HG02840 (cell line): ENCODE results near the gene INHA.

Experiments used
- ATAC-seq: cut with Tn5 transposase; IDR thresholded peaks from one replicate; pipeline ENCODE4 v1.9.1; 2021; ENCODE audit warnings: mild to moderate bottlenecking, moderate library complexity, moderate number of reproducible peaks; ENCODE audit not compliant: unreplicated experiment, low FRiP score

The INHA gene

DNA sequence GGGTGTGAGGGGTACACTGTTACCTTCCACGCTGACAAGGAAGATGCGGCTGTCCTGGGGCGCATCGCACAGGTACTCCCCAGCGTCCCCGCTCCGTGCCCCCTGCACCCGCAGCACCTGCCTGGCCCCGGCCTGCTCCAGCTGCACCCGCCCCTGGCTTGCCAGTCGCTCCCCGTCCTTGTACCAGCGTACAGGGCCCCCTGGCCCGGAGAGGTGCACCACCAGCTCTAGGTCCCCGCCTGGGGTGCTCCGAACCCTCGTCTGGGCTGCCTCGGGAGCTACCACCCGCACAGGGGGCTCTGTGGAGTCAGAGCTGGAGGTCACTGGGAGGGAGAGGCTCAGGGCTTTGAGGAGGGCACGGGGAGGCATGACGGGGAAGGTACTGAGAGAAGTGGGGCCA lies 14.8 kb upstream of the INHA start:
- no peak for ATAC-seq

- no peak for ATAC-seq
Measured at GRCh38 chr2:219557791-219558785, 14.0 kb upstream of the INHA start.

GRCh38 chr2:219559156-219559915 lies 12.8 kb upstream of the INHA start:
- ATAC-seq: no peak

DNA sequence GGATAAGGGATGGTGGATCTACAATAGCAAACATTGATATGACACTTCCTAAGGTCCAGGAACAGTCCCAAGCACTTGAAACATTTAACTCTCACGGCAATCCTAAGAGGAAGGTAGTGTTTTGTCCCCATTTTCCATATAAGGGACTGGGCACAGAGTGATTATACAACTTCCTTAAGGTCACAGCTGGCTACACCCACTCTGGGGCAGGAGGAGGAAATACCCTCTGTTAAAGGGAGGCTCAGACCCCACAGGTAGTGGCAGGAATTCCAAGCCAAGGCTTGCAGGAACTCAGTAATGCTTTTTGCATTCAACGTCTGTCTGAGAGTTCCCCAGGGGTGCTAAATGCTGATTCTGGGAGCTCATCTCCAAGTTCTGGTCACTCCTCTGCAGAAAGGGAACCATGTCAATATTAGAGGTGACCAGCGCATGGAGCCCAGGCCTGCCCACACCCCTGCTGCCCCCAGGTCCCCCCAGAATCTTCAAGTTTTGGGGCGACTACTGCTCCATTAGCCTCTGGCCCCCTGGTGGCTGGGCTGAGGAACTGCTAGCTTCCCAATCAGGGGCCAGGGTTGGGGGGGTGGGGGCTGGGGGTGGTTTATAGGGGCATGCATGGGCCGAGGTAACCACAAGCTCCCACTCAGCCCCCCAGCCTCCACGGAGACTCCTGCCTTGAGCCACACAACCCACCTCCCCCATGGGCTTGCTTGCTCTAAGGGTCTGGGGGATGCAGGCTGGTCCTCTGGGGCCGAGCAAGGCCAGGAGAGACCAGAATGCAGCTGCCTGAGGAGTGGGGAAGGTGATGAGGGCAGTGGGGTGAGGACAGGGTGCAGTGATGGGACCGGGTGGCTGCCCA lies 11.8 kb upstream of the INHA start:
- ATAC-seq: no peak

- ATAC-seq: no peak
Measured at GRCh38 chr2:219560893-219561178, 11.3 kb upstream of the INHA start.

DNA sequence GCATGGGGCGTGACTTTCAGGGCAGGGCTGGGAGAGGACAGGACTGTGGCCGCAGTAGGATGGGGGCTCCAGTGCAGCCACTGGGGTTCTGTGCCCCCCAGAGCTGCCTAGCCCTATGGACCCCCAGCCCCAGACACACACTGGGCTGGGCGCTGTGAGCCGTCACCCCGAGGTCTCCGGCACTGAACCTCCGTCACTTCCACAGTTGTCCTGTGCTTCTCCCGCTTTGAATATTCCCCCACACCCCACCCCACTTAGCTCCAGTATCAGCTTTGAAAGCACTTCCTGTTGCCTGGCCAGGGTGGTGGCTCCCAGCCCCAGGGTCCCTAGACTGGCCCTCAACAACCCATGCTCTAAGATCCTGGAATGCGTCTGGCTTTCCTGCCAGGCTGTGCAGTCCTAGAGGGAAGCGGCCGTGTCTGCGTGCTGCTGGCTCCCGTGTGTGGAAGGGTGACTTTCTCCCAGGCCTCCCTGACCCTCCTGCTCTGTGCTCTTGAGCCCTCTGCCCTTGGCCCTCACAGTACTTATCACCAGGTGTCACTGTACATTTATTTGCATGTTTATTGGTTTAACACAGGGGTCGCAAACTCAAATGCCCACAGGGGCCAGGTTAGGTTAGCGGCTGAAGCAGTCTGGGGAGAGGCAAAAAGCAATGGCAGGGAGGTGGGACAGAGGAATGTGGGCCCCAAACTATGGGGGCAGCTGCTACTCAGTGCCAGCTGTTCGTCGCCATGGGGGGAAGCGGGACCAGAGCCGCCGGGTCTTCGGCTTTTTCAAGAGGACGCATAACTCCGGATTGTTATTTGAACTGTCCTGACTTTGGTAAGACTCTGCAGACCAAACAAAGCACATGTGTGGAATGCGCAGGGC lies 10.7 kb upstream of the INHA start:
- no peak for ATAC-seq

DNA sequence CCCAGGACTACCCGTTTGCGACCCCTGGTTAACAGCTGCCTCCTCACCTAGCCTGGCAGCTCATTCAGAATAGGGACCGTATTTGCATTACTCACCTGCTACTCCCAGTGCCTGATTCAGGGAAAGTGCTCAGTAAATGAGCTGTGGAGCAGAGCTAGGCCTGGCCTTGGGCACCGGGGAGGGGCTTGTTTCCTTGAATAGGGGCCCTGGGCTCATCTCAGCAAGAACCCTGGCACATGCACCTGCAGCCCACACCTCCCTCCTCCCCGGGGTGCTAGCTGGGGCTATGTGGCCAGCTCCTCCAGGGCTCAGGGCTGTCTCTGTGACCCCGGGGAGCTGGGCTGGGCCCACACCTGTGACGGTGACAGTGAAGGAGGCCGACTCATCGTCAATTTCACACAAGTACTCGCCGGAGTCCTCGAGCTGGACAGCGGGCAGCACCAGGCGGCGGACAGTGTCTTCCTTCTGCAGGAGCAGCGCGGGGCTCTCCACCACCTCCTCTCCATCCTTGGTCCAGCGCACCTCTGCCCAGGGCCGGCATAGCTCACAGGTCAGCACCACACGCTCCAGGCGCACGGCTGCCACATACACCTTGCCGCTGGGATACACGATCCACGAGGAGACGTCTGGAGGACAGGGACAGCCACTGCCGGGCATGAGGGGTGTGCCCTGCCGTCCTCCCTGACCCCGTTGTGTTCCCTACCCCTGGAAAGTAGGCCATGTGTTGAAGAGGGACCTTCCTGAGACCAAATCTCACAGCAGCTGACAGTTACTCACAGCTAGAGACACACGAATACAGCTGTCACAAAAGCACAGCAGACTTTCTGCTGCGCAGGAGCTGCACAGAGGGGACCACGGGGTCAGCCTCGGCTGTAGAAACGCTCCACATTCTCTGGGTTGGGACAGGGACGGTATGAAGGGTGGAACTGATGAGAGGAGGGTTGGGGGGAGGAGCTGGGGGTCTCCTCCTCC lies 9.8 kb upstream of the INHA start:
- no peak for ATAC-seq

DNA sequence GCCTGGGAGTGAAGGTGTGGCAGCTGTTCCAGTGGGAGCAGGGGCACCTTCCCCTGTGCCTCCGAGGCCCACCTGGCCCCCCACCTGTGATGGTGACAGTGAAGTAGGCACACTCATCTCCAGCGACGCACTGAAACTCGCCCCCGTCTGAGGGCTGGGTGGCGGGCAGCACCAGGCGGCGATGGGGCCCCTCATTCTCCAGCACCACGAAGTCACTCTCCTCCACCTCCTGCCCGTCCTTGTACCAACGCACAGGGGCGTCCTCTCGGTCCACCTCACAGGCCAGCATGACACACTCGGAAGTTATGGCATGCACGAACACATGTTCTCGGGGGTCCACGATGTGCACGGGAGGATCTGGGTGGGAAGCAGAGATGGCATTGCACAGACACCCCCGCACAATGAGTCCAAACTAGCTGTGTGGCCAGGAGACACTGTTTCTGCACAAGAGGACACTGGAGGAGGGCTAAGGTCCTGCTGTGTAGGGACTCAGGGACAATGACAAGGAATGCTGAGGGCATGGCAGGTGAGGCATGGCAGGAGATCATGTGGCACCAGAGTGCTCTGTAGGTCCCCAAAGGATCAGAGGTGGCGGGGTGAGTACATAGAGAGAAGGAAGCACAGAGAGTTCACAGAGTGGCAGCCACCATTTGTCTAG lies 8.7 kb upstream of the INHA start:
- no peak for ATAC-seq

DNA sequence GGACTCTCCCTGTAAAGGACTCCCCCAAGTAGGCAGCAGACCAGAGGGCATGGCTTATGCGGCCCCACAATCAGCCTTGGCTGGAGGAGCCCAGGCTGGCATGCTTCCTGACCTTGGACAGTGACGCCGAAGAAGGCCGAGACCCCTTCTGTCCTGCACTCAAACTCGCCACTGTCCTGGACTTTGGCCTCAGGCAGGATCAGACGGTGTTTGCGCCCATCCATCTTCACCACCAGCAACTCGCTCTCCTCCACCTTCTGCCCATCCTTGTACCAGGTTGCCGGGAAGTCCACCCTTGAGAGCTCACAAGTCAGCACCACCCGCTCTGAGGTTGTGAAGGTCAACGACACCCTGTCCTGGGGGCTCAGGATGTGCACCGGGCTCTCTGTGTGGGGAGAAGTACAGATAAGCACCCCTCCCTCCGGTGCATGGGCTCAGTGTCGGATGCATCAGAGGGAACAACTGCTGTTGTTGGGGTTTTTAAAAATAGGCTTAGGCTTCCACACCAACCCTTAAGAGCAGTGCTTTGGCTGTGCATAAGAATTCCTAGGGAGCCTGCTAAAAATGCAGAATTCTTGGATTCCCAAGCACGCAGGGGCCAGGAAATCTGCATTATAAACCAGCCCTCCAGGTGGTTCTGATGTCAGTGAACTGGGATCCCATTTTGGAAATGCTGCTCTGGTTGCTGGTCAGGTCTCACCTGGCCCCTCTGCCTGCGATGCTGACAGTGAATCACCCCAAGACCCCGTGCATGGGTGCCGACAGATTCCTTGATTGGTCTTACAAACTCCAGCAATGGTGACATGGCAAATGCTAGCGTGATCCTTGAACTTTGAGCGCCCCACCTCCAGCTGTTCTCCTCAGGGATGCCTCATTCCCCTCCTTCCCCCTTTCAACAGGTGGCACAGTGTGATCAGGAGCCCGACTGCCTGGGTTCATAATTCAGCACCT lies 6.7 kb upstream of the INHA start:
- no peak for ATAC-seq

- ATAC-seq: no peak
Measured at GRCh38 chr2:219566640-219567039, 5.5 kb upstream of the INHA start.

- ATAC-seq: no peak
Measured at GRCh38 chr2:219567131-219567530, 5.0 kb upstream of the INHA start.

GRCh38 chr2:219567791-219568361 lies 4.2 kb upstream of the INHA start:
- no peak for ATAC-seq

GRCh38 chr2:219569041-219569440 lies 3.1 kb upstream of the INHA start:
- ATAC-seq: no peak

GRCh38 chr2:219569635-219570034 lies 2.5 kb upstream of the INHA start:
- ATAC-seq: no peak

DNA sequence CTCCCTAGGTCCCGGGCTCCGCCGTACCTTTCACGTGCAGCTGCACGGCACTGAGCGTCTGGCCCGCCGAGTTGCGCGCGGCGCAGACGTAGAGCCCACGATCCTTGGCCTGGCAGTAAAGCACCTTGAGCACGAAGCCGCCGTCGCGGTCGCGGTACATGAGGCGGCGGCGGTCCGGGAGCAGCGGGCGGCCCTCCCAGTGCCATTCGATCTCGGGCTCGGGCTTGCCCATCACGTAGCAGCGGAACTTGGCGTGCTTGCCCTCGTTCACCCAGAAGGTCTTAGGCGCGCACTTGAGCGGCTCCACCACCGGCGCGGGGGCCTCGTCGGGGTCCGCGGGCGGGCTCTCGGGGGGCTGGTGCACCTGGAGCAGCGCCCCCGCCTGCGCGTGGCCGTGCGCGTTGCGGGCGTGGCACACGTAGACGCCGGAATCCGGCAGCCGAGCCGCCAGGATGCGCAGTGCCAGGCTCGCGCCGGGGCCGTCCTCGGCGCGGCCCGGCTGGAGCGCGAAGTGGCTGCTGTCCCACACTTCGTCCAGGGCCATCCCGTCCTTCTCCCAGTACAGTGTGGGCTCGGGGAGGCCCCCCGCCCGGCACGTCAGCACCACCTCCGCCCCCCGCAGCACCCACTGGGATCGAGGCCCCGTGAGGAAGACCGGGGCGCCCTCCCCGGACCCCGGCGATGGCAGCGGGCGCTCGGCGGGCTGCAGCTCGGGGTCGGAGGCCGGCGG lies 1.8 kb upstream of the INHA start:
- no peak for ATAC-seq

DNA sequence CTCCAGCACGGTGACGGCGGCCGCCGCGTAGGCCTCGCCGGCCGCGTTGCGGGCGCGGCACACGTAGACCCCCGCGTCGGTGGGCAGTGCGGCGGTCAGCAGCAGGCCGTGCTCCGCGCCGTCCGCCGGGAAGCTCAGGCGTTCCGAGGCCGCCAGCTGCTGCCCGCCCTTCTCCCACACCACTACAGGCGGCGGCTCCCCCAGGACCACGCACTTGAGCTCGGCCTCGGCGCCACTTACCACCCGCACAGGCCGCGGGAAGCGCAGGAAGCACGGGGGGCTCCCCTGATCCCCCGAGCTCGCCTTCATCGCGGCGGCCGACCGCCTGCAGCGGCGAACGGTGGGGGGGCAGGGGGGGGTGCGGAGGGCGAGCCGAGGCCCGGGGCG lies 1.2 kb upstream of the INHA start:
- no peak for ATAC-seq
